VCaP (cell line): ENCODE measurements around the gene CD180.

Experiments
- H3K27ac ChIP-seq: fragments of 450-650 bp; 2 replicates; pipeline ENCODE4 v1.5.1; 2017
- CTCF ChIP-seq: fragments of 450-650 bp; conservative IDR thresholded peaks from 2 replicates; pipeline ENCODE4 v1.5.1; 2017; ENCODE audit warnings: mild to moderate bottlenecking, moderate library complexity

CD180 gene

DNA sequence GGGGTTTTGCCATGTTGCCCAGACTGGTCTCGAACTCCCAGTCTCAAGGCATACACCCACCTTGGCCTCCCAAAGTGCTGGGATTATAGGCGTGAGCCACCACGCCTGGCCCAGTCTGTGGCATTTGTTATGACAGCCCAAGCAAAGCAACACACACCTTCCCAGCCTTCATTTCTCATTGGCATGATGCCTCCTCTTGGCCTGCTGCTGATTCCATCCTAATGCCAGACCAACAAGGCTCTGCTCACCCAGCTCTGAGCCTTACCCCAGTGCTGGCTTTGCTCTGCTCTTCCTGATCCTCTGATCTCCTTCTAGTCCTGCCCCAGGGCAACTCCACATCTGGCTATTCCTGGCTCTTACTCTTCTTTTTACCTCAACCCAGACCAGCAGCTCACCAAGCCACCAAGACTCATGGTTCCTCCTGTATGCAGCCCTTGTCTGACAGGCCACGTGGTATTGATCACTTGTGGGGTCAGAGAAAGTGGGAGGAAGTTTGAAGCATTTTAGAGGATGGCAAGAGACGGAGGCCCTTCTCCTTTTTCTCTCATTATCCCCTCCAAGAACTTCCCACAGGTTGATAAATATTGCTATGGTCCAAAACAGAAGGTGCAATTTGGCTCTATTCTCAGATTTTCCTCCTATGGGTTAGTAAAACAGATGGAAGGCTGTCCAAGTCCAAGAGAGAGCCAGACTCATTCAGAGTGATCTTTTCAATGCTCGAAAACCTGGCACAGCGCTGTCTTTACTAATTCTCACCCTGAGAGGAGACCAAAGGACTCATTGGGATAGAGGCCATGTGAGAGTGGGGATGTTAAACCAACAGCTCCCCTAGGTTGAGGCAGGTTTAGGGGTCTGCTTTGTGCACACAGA, 958 bp downstream of the CD180 start:
- no peak for TF ChIP-seq CTCF
- H3K27ac ChIP-seq: no peak overlapping the region

- TF ChIP-seq CTCF: no peak
- H3K27ac ChIP-seq: no peak overlapping the region
Measured at GRCh38 chr5:67194166-67194565, 2.4 kb downstream of the CD180 start.

DNA sequence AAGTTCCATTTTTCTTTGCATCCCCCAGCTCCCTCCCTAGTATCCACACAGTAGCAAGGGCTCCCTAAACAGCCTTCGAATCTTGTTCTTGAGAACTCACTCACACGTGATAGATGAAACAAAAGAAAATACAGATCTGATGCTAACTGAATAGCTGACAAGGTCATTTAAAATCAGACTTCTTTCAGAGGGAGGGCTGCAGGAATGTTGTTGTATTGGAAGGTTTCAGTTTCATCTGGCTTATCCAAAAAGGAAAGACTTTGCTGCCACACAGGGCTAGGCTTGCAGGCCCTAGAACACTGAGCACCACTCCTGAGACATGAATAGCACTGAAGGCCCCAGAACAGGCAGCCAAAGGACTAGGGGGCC, 3.2 kb downstream of the CD180 start:
- TF ChIP-seq CTCF: no peak
- H3K27ac ChIP-seq: no peak overlapping the region

GRCh38 chr5:67192719-67193438, 3.7 kb downstream of the CD180 start:
- no peak overlapping the region for H3K27ac ChIP-seq
- TF ChIP-seq CTCF: no peak

GRCh38 chr5:67190861-67191260, 5.7 kb downstream of the CD180 start:
- no peak for TF ChIP-seq CTCF
- H3K27ac ChIP-seq: no peak overlapping the region

- H3K27ac ChIP-seq: no peak overlapping the region
- TF ChIP-seq CTCF: no peak
Measured at GRCh38 chr5:67190410-67190809, 6.2 kb downstream of the CD180 start.

GRCh38 chr5:67189931-67190330, 6.7 kb downstream of the CD180 start:
- TF ChIP-seq CTCF: no peak
- no peak overlapping the region for H3K27ac ChIP-seq
